ENCODE data around the gene MTHFD2.
A peak's percentile ranks its signal among the peaks of the same experiment; 100 is the strongest.

MTHFD2 gene

DNA sequence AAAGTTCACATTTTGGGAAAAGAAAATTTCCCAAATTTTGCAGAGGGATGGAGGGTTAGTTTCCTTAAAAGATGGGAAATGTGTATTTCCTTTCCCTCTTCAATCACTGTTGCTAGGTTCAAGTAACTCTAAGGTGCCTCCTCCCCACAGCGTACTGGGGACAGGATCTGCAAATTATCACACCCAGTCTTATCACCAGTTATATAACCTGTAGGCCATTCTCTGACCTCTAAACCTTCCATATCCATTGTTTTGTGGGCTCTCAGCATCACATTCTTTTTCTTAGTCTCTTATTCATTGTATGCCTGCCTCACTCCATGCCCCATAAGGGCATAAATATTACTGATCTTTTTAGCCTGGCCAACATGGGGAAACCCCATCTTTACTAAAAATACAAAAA, 3.6 kb upstream of the MTHFD2 start:
- Histone ChIP-seq H3K27me3 (ENCODE audit: control insufficient read depth, insufficient read depth, low read length, poor library complexity, severe bottlenecking) (no peaks in the 10 kb centered on the region), H3K27ac (ENCODE audit: insufficient read depth, low read depth, low read length, poor library complexity, severe bottlenecking) (no peak overlapping the region), H3K36me3 (ENCODE audit: control insufficient read depth, insufficient read depth, low read length) (no peaks in the 10 kb centered on the region), H3K4me3 (ENCODE audit: insufficient read depth, low read depth, low read length) (no peak overlapping the region), H3K4me1 (ENCODE audit: control insufficient read depth, insufficient read depth, low read length) (peaks cover 2% of the 10 kb centered on the region), H3K9me3 (ENCODE audit: control insufficient read depth, low read length) (no peaks in the 10 kb centered on the region)
- WGBS, 2 experiments, result 92 to 98% methylated on average over 1 of the region's 1 CpG

DNA sequence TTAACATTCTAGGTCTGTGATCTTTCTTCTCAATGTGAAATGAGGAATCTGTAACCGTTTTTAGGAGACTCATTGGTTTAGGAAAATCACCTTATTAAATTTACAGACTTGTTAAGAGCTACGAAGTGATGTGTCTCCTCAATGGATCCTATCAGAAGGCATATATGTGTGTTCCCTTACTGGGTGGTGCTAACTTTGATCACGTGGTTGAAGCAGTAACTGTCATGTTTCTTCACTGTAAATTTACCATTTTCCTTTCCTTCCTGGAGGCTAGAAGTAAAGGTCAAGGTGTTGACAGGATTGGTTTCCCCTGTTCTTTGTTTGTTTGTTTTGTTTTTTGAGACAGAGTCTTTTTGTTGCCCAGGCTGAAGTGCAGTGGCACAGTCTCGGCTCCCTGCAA, 1.4 kb upstream of the MTHFD2 start:
- Histone ChIP-seq H3K27me3 (ENCODE audit: control insufficient read depth, insufficient read depth, low read length, poor library complexity, severe bottlenecking) (no peaks in the 10 kb centered on the region), H3K4me3 (ENCODE audit: insufficient read depth, low read depth, low read length) (no peak overlapping the region), H3K4me1 (ENCODE audit: control insufficient read depth, insufficient read depth, low read length) (peaks cover 9% of the 10 kb centered on the region), H3K27ac (ENCODE audit: insufficient read depth, low read depth, low read length, poor library complexity, severe bottlenecking) (no peak overlapping the region), H3K9me3 (ENCODE audit: control insufficient read depth, low read length) (no peaks in the 10 kb centered on the region), H3K36me3 (ENCODE audit: control insufficient read depth, insufficient read depth, low read length) (no peaks in the 10 kb centered on the region)
- 94 to 96% methylated on average over 4 of the region's 4 CpGs for WGBS, 2 experiments

DNA sequence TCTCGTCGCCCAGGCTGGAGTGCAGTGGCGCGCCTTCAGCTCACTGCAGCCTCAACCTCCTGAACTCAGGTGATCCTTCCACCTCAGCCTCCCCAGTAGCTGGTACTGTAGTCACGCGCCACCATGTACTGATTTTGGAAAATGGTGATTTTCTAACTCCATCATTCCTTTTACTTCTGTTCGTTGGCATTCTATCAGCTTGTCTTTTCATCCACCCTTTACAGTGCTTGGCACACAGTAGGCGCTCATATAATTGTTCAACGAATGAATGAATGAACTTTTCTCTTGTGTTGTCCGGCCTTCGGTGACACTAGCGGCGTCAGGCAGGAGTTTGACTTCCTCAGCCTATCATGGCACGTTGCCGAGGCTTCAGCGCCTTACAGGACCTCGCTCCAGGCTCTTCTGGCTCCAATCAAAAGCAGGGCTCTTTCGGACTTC, 373 bp upstream of the MTHFD2 start:
- 36 to 38% methylated on average over 18 of the region's 18 CpGs for WGBS, 2 experiments
- Histone ChIP-seq H3K27me3 (ENCODE audit: control insufficient read depth, insufficient read depth, low read length, poor library complexity, severe bottlenecking) (no peaks in the 10 kb centered on the region), H3K4me3 (ENCODE audit: insufficient read depth, low read depth, low read length) (peak overlapping the region; percentile 83), H3K36me3 (ENCODE audit: control insufficient read depth, insufficient read depth, low read length) (no peaks in the 10 kb centered on the region), H3K9me3 (ENCODE audit: control insufficient read depth, low read length) (no peaks in the 10 kb centered on the region), H3K4me1 (ENCODE audit: control insufficient read depth, insufficient read depth, low read length) (peaks cover 9% of the 10 kb centered on the region), H3K27ac (ENCODE audit: insufficient read depth, low read depth, low read length, poor library complexity, severe bottlenecking) (no peak overlapping the region)

DNA sequence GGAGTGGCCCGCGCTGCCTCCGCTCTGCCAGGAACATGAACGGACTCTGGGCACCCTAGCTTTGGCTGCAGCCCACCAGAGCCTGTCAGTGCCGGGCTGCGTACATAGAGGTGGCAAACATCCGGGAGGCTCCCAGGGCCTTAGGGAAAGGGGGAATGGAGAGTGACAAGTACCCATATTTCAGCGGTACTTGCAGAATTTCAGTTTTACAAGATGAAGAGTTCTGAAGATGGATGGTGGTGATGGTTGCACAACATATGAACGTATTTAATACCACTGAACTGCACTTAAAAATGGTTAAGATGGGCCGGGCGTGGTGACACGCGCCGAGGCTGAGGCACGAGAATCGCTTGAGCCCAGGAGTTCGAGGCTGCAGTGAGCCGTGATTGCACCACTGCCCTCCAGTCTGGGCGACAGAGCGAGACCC, 873 bp downstream of the MTHFD2 start:
- no peaks in the 10 kb centered on the region for H3K9me3 ChIP-seq (ENCODE audit: control insufficient read depth, low read length)
- peak overlapping the region; percentile 83 for H3K4me3 ChIP-seq (ENCODE audit: insufficient read depth, low read depth, low read length)
- peak overlapping the region; percentile 99 for H3K27ac ChIP-seq (ENCODE audit: insufficient read depth, low read depth, low read length, poor library complexity, severe bottlenecking)
- H3K27me3 ChIP-seq (ENCODE audit: control insufficient read depth, insufficient read depth, low read length, poor library complexity, severe bottlenecking), result no peaks in the 10 kb centered on the region
- peaks cover 9% of the 10 kb centered on the region for H3K4me1 ChIP-seq (ENCODE audit: control insufficient read depth, insufficient read depth, low read length)
- no peaks in the 10 kb centered on the region for H3K36me3 ChIP-seq (ENCODE audit: control insufficient read depth, insufficient read depth, low read length)
- WGBS, 2 experiments, result 0 to 1% methylated on average over 18 to 19 of the region's 20 CpGs

DNA sequence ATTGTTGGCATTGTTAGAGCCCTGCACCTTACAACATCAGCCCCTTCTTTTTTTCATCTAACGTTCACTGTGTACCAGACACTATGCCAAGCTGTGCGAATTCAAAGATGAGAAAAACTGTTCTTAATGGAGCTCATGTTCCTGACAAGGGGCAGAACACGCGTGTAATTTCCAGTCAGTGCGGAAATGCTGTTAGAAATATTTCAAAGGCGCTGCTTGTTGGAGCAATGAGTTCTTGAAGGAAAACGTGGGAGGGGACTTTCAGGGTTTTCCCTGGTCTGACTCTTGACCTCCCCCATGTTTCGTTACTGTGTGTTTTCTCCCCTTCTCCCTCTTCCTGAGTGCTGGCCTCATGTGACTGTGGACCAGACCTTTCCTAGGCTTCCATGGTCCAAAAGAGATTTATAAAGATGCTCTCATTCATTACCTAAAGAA, 1.5 kb downstream of the MTHFD2 start:
- Histone ChIP-seq H3K4me3 (ENCODE audit: insufficient read depth, low read depth, low read length) (peak overlapping the region; percentile 83), H3K27me3 (ENCODE audit: control insufficient read depth, insufficient read depth, low read length, poor library complexity, severe bottlenecking) (no peaks in the 10 kb centered on the region), H3K27ac (ENCODE audit: insufficient read depth, low read depth, low read length, poor library complexity, severe bottlenecking) (peak overlapping the region; percentile 12), H3K4me1 (ENCODE audit: control insufficient read depth, insufficient read depth, low read length) (peaks cover 9% of the 10 kb centered on the region), H3K9me3 (ENCODE audit: control insufficient read depth, low read length) (no peaks in the 10 kb centered on the region), H3K36me3 (ENCODE audit: control insufficient read depth, insufficient read depth, low read length) (no peaks in the 10 kb centered on the region)
- 11 to 13% methylated on average over 8 of the region's 8 CpGs for WGBS, 2 experiments

DNA sequence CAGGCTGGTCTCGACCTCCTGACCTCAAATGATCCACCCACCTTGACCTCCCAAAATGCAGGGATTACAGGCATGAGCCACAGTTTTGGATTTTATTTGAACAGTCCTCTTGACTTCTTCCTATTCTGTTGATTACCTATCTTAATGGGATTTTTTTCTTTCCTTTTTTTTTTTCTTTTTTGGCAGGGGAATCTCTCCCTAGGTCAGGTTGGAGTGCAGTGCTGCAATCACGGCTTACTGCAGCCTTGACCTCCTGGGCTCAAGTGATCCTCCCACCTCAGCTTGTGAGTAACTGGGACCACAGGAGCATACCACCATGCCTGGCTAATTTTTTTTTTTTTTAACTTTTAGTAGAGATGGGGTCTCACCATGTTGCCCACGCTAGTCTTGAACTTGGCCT, 2.8 kb downstream of the MTHFD2 start:
- H3K4me3 ChIP-seq (ENCODE audit: insufficient read depth, low read depth, low read length), result no peak overlapping the region
- no peaks in the 10 kb centered on the region for H3K9me3 ChIP-seq (ENCODE audit: control insufficient read depth, low read length)
- peaks cover 9% of the 10 kb centered on the region for H3K4me1 ChIP-seq (ENCODE audit: control insufficient read depth, insufficient read depth, low read length)
- 92 to 97% methylated on average over 3 of the region's 3 CpGs for WGBS, 2 experiments
- no peaks in the 10 kb centered on the region for H3K36me3 ChIP-seq (ENCODE audit: control insufficient read depth, insufficient read depth, low read length)
- H3K27me3 ChIP-seq (ENCODE audit: control insufficient read depth, insufficient read depth, low read length, poor library complexity, severe bottlenecking), result no peaks in the 10 kb centered on the region
- no peak overlapping the region for H3K27ac ChIP-seq (ENCODE audit: insufficient read depth, low read depth, low read length, poor library complexity, severe bottlenecking)

DNA sequence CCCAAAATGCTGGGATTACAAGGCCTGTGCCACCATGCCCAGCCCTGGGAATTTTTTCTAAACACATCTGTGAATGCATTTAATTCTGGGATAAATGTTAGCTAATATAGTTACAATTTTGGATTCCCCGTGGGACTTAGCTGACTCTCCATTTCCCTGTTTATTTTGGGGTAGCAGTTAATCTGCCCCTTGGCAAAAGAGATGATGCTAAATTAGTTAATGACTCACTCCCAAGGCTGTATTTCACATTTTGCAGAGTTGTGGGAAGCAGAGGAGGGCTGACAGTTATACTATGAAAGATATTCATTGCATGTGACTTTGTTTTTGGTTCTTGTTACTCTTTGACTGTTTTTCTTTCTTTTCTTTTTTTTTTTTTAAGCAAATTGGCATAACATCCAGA, 3.2 kb downstream of the MTHFD2 start:
- Histone ChIP-seq H3K9me3 (ENCODE audit: control insufficient read depth, low read length) (no peaks in the 10 kb centered on the region), H3K36me3 (ENCODE audit: control insufficient read depth, insufficient read depth, low read length) (no peaks in the 10 kb centered on the region), H3K27me3 (ENCODE audit: control insufficient read depth, insufficient read depth, low read length, poor library complexity, severe bottlenecking) (no peaks in the 10 kb centered on the region), H3K4me1 (ENCODE audit: control insufficient read depth, insufficient read depth, low read length) (peaks cover 9% of the 10 kb centered on the region), H3K27ac (ENCODE audit: insufficient read depth, low read depth, low read length, poor library complexity, severe bottlenecking) (no peak overlapping the region), H3K4me3 (ENCODE audit: insufficient read depth, low read depth, low read length) (no peak overlapping the region)
- 88 to 97% methylated on average over 1 of the region's 1 CpG for WGBS, 2 experiments

DNA sequence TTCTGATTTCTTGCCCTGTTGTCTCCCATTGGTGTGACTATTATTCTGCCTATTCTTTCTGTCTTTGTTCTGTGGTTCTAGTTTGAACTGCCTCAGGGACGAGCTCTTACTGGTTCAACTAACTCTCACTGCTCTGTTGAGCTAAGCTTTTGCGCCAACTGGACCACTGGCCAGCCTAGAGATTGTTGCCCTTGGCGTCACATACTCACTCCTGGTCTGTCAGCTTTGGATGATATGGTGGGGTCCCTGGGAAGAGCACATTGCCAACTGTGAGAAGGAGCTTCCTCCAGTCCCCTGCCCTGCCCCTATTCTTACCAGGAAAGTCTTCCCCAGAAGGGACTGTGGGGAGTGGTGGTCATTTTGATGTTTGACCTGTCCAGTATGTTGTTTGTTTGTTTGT, 6.0 kb downstream of the MTHFD2 start:
- peaks cover 11% of the 10 kb centered on the region for H3K36me3 ChIP-seq (ENCODE audit: control insufficient read depth, insufficient read depth, low read length)
- 93 to 96% methylated on average over 3 of the region's 3 CpGs for WGBS, 2 experiments
- no peaks in the 10 kb centered on the region for H3K9me3 ChIP-seq (ENCODE audit: control insufficient read depth, low read length)
- no peak overlapping the region for H3K27ac ChIP-seq (ENCODE audit: insufficient read depth, low read depth, low read length, poor library complexity, severe bottlenecking)
- peaks cover 9% of the 10 kb centered on the region for H3K4me1 ChIP-seq (ENCODE audit: control insufficient read depth, insufficient read depth, low read length)
- no peaks in the 10 kb centered on the region for H3K27me3 ChIP-seq (ENCODE audit: control insufficient read depth, insufficient read depth, low read length, poor library complexity, severe bottlenecking)
- H3K4me3 ChIP-seq (ENCODE audit: insufficient read depth, low read depth, low read length), result no peak overlapping the region

DNA sequence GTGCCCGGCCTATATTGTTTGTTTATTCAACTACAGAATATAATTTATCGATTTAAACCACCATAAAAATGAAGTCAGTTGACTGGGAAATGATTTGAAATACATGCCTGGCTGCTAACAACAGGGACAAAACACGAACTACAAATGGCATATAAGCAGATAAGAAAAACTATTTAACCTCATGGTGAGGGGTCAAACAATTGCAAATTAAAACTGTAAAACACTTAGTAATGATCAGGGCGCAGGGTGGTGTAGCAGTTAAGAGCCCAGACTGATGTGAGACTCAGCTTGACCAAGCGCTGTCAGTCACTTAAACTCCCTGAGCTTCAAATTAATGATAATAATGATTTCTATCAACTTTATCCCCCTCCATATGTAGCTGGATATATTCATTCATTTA, 6.7 kb downstream of the MTHFD2 start:
- no peak overlapping the region for H3K4me3 ChIP-seq (ENCODE audit: insufficient read depth, low read depth, low read length)
- no peaks in the 10 kb centered on the region for H3K9me3 ChIP-seq (ENCODE audit: control insufficient read depth, low read length)
- peaks cover 11% of the 10 kb centered on the region for H3K36me3 ChIP-seq (ENCODE audit: control insufficient read depth, insufficient read depth, low read length)
- H3K27ac ChIP-seq (ENCODE audit: insufficient read depth, low read depth, low read length, poor library complexity, severe bottlenecking), result no peak overlapping the region
- 80 to 88% methylated on average over 3 to 5 of the region's 5 CpGs for WGBS, 2 experiments
- no peaks in the 10 kb centered on the region for H3K27me3 ChIP-seq (ENCODE audit: control insufficient read depth, insufficient read depth, low read length, poor library complexity, severe bottlenecking)
- H3K4me1 ChIP-seq (ENCODE audit: control insufficient read depth, insufficient read depth, low read length), result peaks cover 4% of the 10 kb centered on the region

DNA sequence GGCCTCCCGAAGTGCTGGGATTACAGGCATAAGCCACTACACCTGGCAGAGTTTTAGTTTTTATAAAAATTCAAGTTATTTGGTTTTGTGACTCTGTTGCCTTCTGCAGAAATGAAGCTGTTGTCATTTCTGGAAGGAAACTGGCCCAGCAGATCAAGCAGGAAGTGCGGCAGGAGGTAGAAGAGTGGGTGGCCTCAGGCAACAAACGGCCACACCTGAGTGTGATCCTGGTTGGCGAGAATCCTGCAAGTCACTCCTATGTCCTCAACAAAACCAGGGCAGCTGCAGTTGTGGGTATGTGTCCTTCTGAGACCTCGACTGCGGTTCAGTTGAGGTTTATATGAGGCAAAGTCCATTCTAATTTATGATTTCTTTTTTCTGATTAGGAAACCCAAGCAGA, 7.2 kb downstream of the MTHFD2 start:
- no peak overlapping the region for H3K27ac ChIP-seq (ENCODE audit: insufficient read depth, low read depth, low read length, poor library complexity, severe bottlenecking)
- H3K4me1 ChIP-seq (ENCODE audit: control insufficient read depth, insufficient read depth, low read length), result no peaks in the 10 kb centered on the region
- H3K36me3 ChIP-seq (ENCODE audit: control insufficient read depth, insufficient read depth, low read length), result peaks cover 11% of the 10 kb centered on the region
- H3K9me3 ChIP-seq (ENCODE audit: control insufficient read depth, low read length), result no peaks in the 10 kb centered on the region
- no peaks in the 10 kb centered on the region for H3K27me3 ChIP-seq (ENCODE audit: control insufficient read depth, insufficient read depth, low read length, poor library complexity, severe bottlenecking)
- WGBS, 2 experiments, result 88 to 91% methylated on average over 6 of the region's 6 CpGs
- H3K4me3 ChIP-seq (ENCODE audit: insufficient read depth, low read depth, low read length), result no peak overlapping the region

DNA sequence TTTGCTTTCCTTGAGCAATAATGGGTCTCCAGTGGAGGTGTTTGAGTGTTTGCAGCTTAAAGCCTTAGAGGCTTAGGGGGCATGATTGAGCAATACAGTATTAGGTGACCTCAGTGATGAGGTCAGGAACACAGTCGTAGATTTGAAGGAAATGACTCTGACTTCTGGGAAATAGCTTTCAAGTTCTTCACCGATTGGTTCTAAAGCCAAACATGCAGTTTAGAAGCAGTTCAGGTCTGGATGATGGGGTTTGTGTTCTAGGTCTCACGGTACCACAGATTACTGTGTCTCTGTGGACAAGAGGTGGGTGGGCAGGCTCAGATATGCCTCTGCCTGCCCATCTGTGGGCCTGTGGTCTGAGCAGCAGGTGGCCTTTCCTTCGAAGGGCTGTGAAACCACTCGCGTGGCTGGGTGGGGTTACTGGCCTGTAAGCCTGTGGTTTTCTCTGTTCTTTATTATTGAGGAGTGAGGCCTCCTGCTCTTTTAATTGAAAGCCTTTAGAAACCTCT, 7.8 kb downstream of the MTHFD2 start:
- Histone ChIP-seq H3K27ac (ENCODE audit: insufficient read depth, low read depth, low read length, poor library complexity, severe bottlenecking) (no peak overlapping the region), H3K9me3 (ENCODE audit: control insufficient read depth, low read length) (no peaks in the 10 kb centered on the region), H3K4me1 (ENCODE audit: control insufficient read depth, insufficient read depth, low read length) (no peaks in the 10 kb centered on the region), H3K36me3 (ENCODE audit: control insufficient read depth, insufficient read depth, low read length) (peaks cover 11% of the 10 kb centered on the region), H3K27me3 (ENCODE audit: control insufficient read depth, insufficient read depth, low read length, poor library complexity, severe bottlenecking) (no peaks in the 10 kb centered on the region), H3K4me3 (ENCODE audit: insufficient read depth, low read depth, low read length) (no peak overlapping the region)
- 72 to 77% methylated on average over 6 of the region's 6 CpGs for WGBS, 2 experiments
